ENCODE measurements around the gene TNFSF4. TPM values are rescaled to one million over a fixed set of nuclear protein-coding genes. Genes with fewer than 3 reads are reported as not detected.

TNFSF4 gene
- total and polyA plus RNA-seq, 2 of the 13 experiments (the other 11 are each of a cell fraction or from before 2014, with no cell fraction given), result 2.4 to 7.9 TPM

GRCh38 chr1:173190101-173190936 lies 16.8 kb downstream of the TNFSF4 start (continued):
- no peak for TF ChIP-seq PRMT3 (CRISPR knock-in tag; IDR thresholded peaks at IDR 0.05; ENCODE audit: borderline replicate concordance, low read depth)
- TF ChIP-seq ZFP82 (CRISPR knock-in tag; IDR thresholded peaks at IDR 0.05; ENCODE audit: borderline replicate concordance), result no peak
- no peak for TF ChIP-seq GABPA (IDR thresholded peaks at IDR 0.05; ENCODE audit: low read depth, low read length)
- no peak for TF ChIP-seq GABPA (CRISPR knock-in tag; IDR thresholded peaks at IDR 0.05; ENCODE audit: low read depth)
- TF ChIP-seq, protein P1, sequence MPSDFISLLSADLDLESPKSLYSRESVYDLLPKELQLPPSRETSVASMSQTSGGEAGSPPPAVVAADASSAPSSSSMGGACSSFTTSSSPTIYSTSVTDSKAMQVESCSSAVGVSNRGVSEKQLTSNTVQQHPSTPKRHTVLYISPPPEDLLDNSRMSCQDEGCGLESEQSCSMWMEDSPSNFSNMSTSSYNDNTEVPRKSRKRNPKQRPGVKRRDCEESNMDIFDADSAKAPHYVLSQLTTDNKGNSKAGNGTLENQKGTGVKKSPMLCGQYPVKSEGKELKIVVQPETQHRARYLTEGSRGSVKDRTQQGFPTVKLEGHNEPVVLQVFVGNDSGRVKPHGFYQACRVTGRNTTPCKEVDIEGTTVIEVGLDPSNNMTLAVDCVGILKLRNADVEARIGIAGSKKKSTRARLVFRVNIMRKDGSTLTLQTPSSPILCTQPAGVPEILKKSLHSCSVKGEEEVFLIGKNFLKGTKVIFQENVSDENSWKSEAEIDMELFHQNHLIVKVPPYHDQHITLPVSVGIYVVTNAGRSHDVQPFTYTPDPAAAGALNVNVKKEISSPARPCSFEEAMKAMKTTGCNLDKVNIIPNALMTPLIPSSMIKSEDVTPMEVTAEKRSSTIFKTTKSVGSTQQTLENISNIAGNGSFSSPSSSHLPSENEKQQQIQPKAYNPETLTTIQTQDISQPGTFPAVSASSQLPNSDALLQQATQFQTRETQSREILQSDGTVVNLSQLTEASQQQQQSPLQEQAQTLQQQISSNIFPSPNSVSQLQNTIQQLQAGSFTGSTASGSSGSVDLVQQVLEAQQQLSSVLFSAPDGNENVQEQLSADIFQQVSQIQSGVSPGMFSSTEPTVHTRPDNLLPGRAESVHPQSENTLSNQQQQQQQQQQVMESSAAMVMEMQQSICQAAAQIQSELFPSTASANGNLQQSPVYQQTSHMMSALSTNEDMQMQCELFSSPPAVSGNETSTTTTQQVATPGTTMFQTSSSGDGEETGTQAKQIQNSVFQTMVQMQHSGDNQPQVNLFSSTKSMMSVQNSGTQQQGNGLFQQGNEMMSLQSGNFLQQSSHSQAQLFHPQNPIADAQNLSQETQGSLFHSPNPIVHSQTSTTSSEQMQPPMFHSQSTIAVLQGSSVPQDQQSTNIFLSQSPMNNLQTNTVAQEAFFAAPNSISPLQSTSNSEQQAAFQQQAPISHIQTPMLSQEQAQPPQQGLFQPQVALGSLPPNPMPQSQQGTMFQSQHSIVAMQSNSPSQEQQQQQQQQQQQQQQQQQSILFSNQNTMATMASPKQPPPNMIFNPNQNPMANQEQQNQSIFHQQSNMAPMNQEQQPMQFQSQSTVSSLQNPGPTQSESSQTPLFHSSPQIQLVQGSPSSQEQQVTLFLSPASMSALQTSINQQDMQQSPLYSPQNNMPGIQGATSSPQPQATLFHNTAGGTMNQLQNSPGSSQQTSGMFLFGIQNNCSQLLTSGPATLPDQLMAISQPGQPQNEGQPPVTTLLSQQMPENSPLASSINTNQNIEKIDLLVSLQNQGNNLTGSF (CRISPR knock-in tag; IDR thresholded peaks at IDR 0.05), result 0 out of 2 replicates have a peak, but pooled peaks have one; percentile 23
- TF ChIP-seq SRSF4 (IDR thresholded peaks at IDR 0.05; ENCODE audit: low read depth, low read length, poor library complexity, severe bottlenecking), result no peak
- no peak for TF ChIP-seq ZNF572 (CRISPR knock-in tag; IDR thresholded peaks at IDR 0.05)
- peak; percentile 61; the same call in 1 of the 2 replicates for TF ChIP-seq ZFP36L1 (CRISPR knock-in tag; IDR thresholded peaks at IDR 0.05)
- TF ChIP-seq NFKB2 (CRISPR knock-in tag; IDR thresholded peaks at IDR 0.05; ENCODE audit: borderline replicate concordance), result no peak
- no peak for TF ChIP-seq SOX6 (IDR thresholded peaks at IDR 0.05)
- peak; percentile 66 for TF ChIP-seq SOX6 (CRISPR knock-in tag; IDR thresholded peaks at IDR 0.05)
- TF ChIP-seq NR0B2 (CRISPR knock-in tag; IDR thresholded peaks at IDR 0.05), result 0 out of 2 replicates have a peak, but pooled peaks have one; percentile 21
- no peak for TF ChIP-seq SNAI1 (CRISPR knock-in tag; IDR thresholded peaks at IDR 0.05; ENCODE audit: borderline replicate concordance)
- TF ChIP-seq BATF2 (CRISPR knock-in tag; IDR thresholded peaks at IDR 0.05), result no peak
- TF ChIP-seq GATA4 (IDR thresholded peaks at IDR 0.05; ENCODE audit: borderline replicate concordance, low read depth), result no peak
- TF ChIP-seq ZSCAN31 (CRISPR knock-in tag; IDR thresholded peaks at IDR 0.05; ENCODE audit: low read depth), result no peak
- no peak for TF ChIP-seq ZBTB1 (CRISPR knock-in tag; IDR thresholded peaks at IDR 0.05; ENCODE audit: borderline replicate concordance)
- TF ChIP-seq ZNF75D (CRISPR knock-in tag; IDR thresholded peaks at IDR 0.05; ENCODE audit: borderline replicate concordance), result no peak
- peak; percentile 47 for TF ChIP-seq IKZF4 (CRISPR knock-in tag; IDR thresholded peaks at IDR 0.05; ENCODE audit: borderline replicate concordance, low read depth, not compliant biosample characterization)
- TF ChIP-seq ZNF441 (CRISPR knock-in tag; IDR thresholded peaks at IDR 0.05; ENCODE audit: borderline replicate concordance), result no peak
- TF ChIP-seq, protein P2, sequence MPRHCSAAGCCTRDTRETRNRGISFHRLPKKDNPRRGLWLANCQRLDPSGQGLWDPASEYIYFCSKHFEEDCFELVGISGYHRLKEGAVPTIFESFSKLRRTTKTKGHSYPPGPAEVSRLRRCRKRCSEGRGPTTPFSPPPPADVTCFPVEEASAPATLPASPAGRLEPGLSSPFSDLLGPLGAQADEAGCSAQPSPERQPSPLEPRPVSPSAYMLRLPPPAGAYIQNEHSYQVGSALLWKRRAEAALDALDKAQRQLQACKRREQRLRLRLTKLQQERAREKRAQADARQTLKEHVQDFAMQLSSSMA (CRISPR knock-in tag; IDR thresholded peaks at IDR 0.05), result peak; percentile 48; the same call in 1 of the 2 replicates

Measured in HepG2 (cell line).